Measurements from ENCODE around the gene EVI5.

- no peak for TF ChIP-seq KDM1A (IDR thresholded peaks at IDR 0.05; ENCODE audit: low read depth)
- TF ChIP-seq, protein P1, sequence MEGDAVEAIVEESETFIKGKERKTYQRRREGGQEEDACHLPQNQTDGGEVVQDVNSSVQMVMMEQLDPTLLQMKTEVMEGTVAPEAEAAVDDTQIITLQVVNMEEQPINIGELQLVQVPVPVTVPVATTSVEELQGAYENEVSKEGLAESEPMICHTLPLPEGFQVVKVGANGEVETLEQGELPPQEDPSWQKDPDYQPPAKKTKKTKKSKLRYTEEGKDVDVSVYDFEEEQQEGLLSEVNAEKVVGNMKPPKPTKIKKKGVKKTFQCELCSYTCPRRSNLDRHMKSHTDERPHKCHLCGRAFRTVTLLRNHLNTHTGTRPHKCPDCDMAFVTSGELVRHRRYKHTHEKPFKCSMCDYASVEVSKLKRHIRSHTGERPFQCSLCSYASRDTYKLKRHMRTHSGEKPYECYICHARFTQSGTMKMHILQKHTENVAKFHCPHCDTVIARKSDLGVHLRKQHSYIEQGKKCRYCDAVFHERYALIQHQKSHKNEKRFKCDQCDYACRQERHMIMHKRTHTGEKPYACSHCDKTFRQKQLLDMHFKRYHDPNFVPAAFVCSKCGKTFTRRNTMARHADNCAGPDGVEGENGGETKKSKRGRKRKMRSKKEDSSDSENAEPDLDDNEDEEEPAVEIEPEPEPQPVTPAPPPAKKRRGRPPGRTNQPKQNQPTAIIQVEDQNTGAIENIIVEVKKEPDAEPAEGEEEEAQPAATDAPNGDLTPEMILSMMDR (IDR thresholded peaks at IDR 0.05): no peak
- TF ChIP-seq MAFK (IDR thresholded peaks at IDR 0.05; ENCODE audit: partially characterized antibody): no peak
- no peak for TF ChIP-seq USF2 (IDR thresholded peaks at IDR 0.05)
- TF ChIP-seq, protein P2, sequence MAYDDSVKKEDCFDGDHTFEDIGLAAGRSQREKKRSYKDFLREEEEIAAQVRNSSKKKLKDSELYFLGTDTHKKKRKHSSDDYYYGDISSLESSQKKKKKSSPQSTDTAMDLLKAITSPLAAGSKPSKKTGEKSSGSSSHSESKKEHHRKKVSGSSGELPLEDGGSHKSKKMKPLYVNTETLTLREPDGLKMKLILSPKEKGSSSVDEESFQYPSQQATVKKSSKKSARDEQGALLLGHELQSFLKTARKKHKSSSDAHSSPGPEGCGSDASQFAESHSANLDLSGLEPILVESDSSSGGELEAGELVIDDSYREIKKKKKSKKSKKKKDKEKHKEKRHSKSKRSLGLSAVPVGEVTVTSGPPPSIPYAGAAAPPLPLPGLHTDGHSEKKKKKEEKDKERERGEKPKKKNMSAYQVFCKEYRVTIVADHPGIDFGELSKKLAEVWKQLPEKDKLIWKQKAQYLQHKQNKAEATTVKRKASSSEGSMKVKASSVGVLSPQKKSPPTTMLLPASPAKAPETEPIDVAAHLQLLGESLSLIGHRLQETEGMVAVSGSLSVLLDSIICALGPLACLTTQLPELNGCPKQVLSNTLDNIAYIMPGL (CRISPR knock-in tag; IDR thresholded peaks at IDR 0.05; ENCODE audit: borderline replicate concordance): no peak
- TF ChIP-seq EP300 (IDR thresholded peaks at IDR 0.05): no peak
- TF ChIP-seq REST (IDR thresholded peaks at IDR 0.05): no peak
- TF ChIP-seq POLR2A (IDR thresholded peaks at IDR 0.05; ENCODE audit: low read length): peak; percentile 77
Observed at GRCh38 chr1:92784639-92785500, at the start of gene EVI5.
